ENCODE measurements around the gene PNMT. TPM values are rescaled to one million over a fixed set of nuclear protein-coding genes. Genes with fewer than 3 reads are reported as not detected.

Gene PNMT
- total and polyA plus RNA-seq, 2 of the 13 experiments (the other 11 are each of a cell fraction or from before 2014, with no cell fraction given) = 0.25 TPM; not detected in 1

GRCh38 chr17:39702901-39703893 is 34.9 kb downstream of the PNMT start (continued):
- no peak for TF ChIP-seq THRA (CRISPR knock-in tag; IDR thresholded peaks at IDR 0.05; ENCODE audit: borderline replicate concordance)
- TF ChIP-seq ZC3H4 (CRISPR knock-in tag; IDR thresholded peaks at IDR 0.05; ENCODE audit: borderline replicate concordance) = 0 out of 2 replicates have a peak, but pooled peaks have one; percentile 44
- no peak for TF ChIP-seq ZNF713 (CRISPR knock-in tag; IDR thresholded peaks at IDR 0.05)
- TF ChIP-seq ZNF800 (CRISPR knock-in tag; IDR thresholded peaks at IDR 0.05) = no peak
- no peak for TF ChIP-seq AKNA (CRISPR knock-in tag; IDR thresholded peaks at IDR 0.05; ENCODE audit: borderline replicate concordance)
- TF ChIP-seq STAG1 (CRISPR knock-in tag; IDR thresholded peaks at IDR 0.05) = no peak
- TF ChIP-seq SRF (IDR thresholded peaks at IDR 0.05; ENCODE audit: low read depth, low read length) = no peak
- no peak for TF ChIP-seq DR1 (CRISPR knock-in tag; IDR thresholded peaks at IDR 0.05)
- TF ChIP-seq SMYD3 (CRISPR knock-in tag; IDR thresholded peaks at IDR 0.05) = peak; percentile 87
- TF ChIP-seq ZUFSP (CRISPR knock-in tag; IDR thresholded peaks at IDR 0.05; ENCODE audit: borderline replicate concordance) = no peak
- peak; percentile 78 for TF ChIP-seq MYC (CRISPR knock-in tag; IDR thresholded peaks at IDR 0.05; ENCODE audit: borderline replicate concordance)
- TF ChIP-seq ZBTB25 (CRISPR knock-in tag; IDR thresholded peaks at IDR 0.05) = no peak
- TF ChIP-seq MIER3 (CRISPR knock-in tag; IDR thresholded peaks at IDR 0.05; ENCODE audit: borderline replicate concordance) = peak; percentile 72; the same call in 1 of the 2 replicates
- TF ChIP-seq ZNF468 (CRISPR knock-in tag; IDR thresholded peaks at IDR 0.05) = no peak
- no peak for TF ChIP-seq ZNF225 (CRISPR knock-in tag; IDR thresholded peaks at IDR 0.05)
- no peak for TF ChIP-seq KAT7 (CRISPR knock-in tag; IDR thresholded peaks at IDR 0.05; ENCODE audit: borderline replicate concordance)
